ENCODE data around the gene CNPY4. TPM values are rescaled to one million over a fixed set of nuclear protein-coding genes. Genes with fewer than 3 reads are reported as not detected.
A peak's percentile ranks its signal among the peaks of the same experiment; 100 is the strongest.

The CNPY4 gene
- 2.4 TPM for total RNA-seq

GRCh38 chr7:100119072-100119969, at the start of gene CNPY4, which contains the start of gene TAF6:
Gene CNPY4 (plus strand): TSS chr7:100119634. CDS start chr7:100119745, 111 bp downstream.
Gene TAF6 (minus strand): TSS chr7:100119358. CDS start chr7:100114209, 5,149 bp downstream.
- ATAC-seq = peak; percentile 92
- peak; percentile 96 for DNase-seq (ENCODE audit: low spot score)

GRCh38 chr7:100069991-100070390, 49.4 kb upstream of the CNPY4 start:
- DNase-seq (ENCODE audit: low spot score) (no peak), ATAC-seq (no peak)

- ATAC-seq (no peak), DNase-seq (ENCODE audit: low spot score) (no peak)
These were observed 48.3 kb upstream of the CNPY4 start for GRCh38 chr7:100071018-100071723.

GRCh38 chr7:100072462-100072861, 47.0 kb upstream of the CNPY4 start:
- DNase-seq (ENCODE audit: low spot score) = no peak
- no peak for ATAC-seq

- DNase-seq (ENCODE audit: low spot score) (no peak), ATAC-seq (no peak)
These were observed 44.6 kb upstream of the CNPY4 start for GRCh38 chr7:100074841-100075240.

GRCh38 chr7:100075418-100075817, 44.0 kb upstream of the CNPY4 start:
- no peak for DNase-seq (ENCODE audit: low spot score)
- no peak for ATAC-seq

- ATAC-seq = no peak
- DNase-seq (ENCODE audit: low spot score) = no peak
These were observed 42.2 kb upstream of the CNPY4 start for GRCh38 chr7:100077205-100077604.

GRCh38 chr7:100079024-100079560, 40.3 kb upstream of the CNPY4 start:
- no peak for ATAC-seq
- no peak for DNase-seq (ENCODE audit: low spot score)

- DNase-seq (ENCODE audit: low spot score) (peak; percentile 71), ATAC-seq (peak; percentile 55)
These were observed 38.4 kb upstream of the CNPY4 start for GRCh38 chr7:100080907-100081534.

GRCh38 chr7:100081535-100082102, 37.8 kb upstream of the CNPY4 start, which contains the start of gene ZNF3:
Gene ZNF3 (minus strand): TSS chr7:100081723. CDS start chr7:100077357, 4,366 bp downstream.
- ATAC-seq = peak; percentile 88
- DNase-seq (ENCODE audit: low spot score) = peak; percentile 99

GRCh38 chr7:100082978-100083377, 36.5 kb upstream of the CNPY4 start:
- no peak for DNase-seq (ENCODE audit: low spot score)
- ATAC-seq = no peak

- ATAC-seq = no peak
- no peak for DNase-seq (ENCODE audit: low spot score)
These were observed 33.9 kb upstream of the CNPY4 start for GRCh38 chr7:100085515-100085914.

GRCh38 chr7:100087055-100087750, 32.2 kb upstream of the CNPY4 start:
- ATAC-seq = no peak

GRCh38 chr7:100088095-100088620, 31.3 kb upstream of the CNPY4 start:
- ATAC-seq (peak; percentile 10), DNase-seq (ENCODE audit: low spot score) (no peak)

More at GRCh38 chr7:100087055-100087750, 32.2 kb upstream of the CNPY4 start:
- no peak for DNase-seq (ENCODE audit: low spot score)

GRCh38 chr7:100088621-100089457, 30.6 kb upstream of the CNPY4 start, which contains the start of gene COPS6:
Gene COPS6 (plus strand): TSS chr7:100088969. CDS start chr7:100088991, 22 bp downstream.
- peak; percentile 86 for DNase-seq (ENCODE audit: low spot score)
- peak; percentile 89 for ATAC-seq

GRCh38 chr7:100089458-100090196, 29.8 kb upstream of the CNPY4 start:
- ATAC-seq = no peak
- DNase-seq (ENCODE audit: low spot score) = no peak

- ATAC-seq = no peak
- DNase-seq (ENCODE audit: low spot score) = no peak
These were observed 28.7 kb upstream of the CNPY4 start for GRCh38 chr7:100090527-100091410.
